K562 (cell line): ENCODE data around the gene SHISA4. TPM values are rescaled to one million over a fixed set of nuclear protein-coding genes. Genes with fewer than 3 reads are reported as not detected.

Experiments
- ADNP ChIP-seq: fragments of 200-800 bp; sonication (Bioruptor generic); IDR thresholded peaks from 2 replicates; pipeline ENCODE4 v1.6.1; 2016; ENCODE audit warnings: missing genetic modification characterization, missing compliant biosample characterization
- CAMTA2 ChIP-seq: fragments of 250-450 bp; sonication (Bioruptor Pico); conservative IDR thresholded peaks from 2 replicates; pipeline ENCODE4 v1.5.1; 2022
- CBX8 ChIP-seq: fragments of 200-600 bp; sonication (generic); IDR thresholded peaks from 2 replicates; pipeline ENCODE4 v1.6.1; 2012; ENCODE audit warnings: borderline replicate concordance, mixed run types, low read depth, mild to moderate bottlenecking, moderate library complexity, mixed read lengths, low read length, control low read depth, inconsistent platforms; ENCODE audit not compliant: poor library complexity, severe bottlenecking; ENCODE audit errors: extremely low read depth
- CHD1 ChIP-seq: fragments of 200-600 bp; sonication (generic); IDR thresholded peaks from one replicate; pipeline ENCODE4 v1.6.1; 2012; ENCODE audit warnings: mild to moderate bottlenecking, moderate library complexity, low read length, inconsistent platforms
- CHD4 ChIP-seq: fragments of 200-600 bp; sonication (generic); IDR thresholded peaks from 3 replicates; pipeline ENCODE4 v1.6.1; 2012; ENCODE audit warnings: low read depth, mild to moderate bottlenecking, mixed read lengths, low read length, inconsistent platforms; ENCODE audit not compliant: insufficient read depth, insufficient replicate concordance, poor library complexity, severe bottlenecking
- FOXA3 ChIP-seq, 2 experiments: fragments of 450-650 bp in 1 of 2; sonication (generic) in 1 of 2; formaldehyde crosslinking; IDR thresholded peaks in 1 of 2; conservative IDR thresholded peaks in 1 of 2; 2 replicates each; pipeline versions ENCODE4 v1.4.0 to v1.8.0; 2020 to 2022; ENCODE audit warnings: mild to moderate bottlenecking in 2 of 2, missing genetic modification reagents in 1 of 2
- GABPA ChIP-seq: fragments of 200-800 bp; sonication (Bioruptor generic); conservative IDR thresholded peaks from 2 replicates; pipeline ENCODE4 v1.6.1; 2016; ENCODE audit warnings: low read depth, missing genetic modification characterization, missing compliant biosample characterization
- GATA2 ChIP-seq: sonication (generic); formaldehyde crosslinking; IDR thresholded peaks from 2 replicates; pipeline ENCODE4 v1.4.0; 2020; ENCODE audit warnings: mild to moderate bottlenecking, missing genetic modification reagents
- HCFC1 ChIP-seq: IDR thresholded peaks from 2 replicates; pipeline ENCODE4 v1.6.1; 2012; ENCODE audit warnings: low read depth, low read length, improper control_type of control experiment
- KDM5B ChIP-seq: fragments of 200-600 bp; sonication (generic); IDR thresholded peaks from 2 replicates; pipeline ENCODE4 v1.6.1; 2012; ENCODE audit warnings: low read depth, mild to moderate bottlenecking, moderate library complexity, low read length, control low read depth, inconsistent platforms; ENCODE audit not compliant: insufficient replicate concordance
- MED1 ChIP-seq: sonication (generic); formaldehyde crosslinking; IDR thresholded peaks from 2 replicates; pipeline ENCODE4 v1.8.1; 2023; ENCODE audit warnings: missing genetic modification reagents, borderline replicate concordance
- MLX ChIP-seq, 2 experiments: fragments of 450-650 bp in 1 of 2; sonication (generic) in 1 of 2; formaldehyde crosslinking; conservative IDR thresholded peaks; 2 replicates each; pipeline versions ENCODE4 v1.4.0 to v1.8.1; 2020 to 2022; ENCODE audit warnings: mild to moderate bottlenecking in 1 of 2, missing genetic modification reagents in 1 of 2
- NFIC ChIP-seq: fragments of 450-650 bp; IDR thresholded peaks from 2 replicates; pipeline ENCODE4 v1.6.1; 2017; ENCODE audit warnings: mild to moderate bottlenecking, inconsistent platforms
- PHF8 ChIP-seq: fragments of 200-600 bp; sonication (generic); IDR thresholded peaks from 2 replicates; pipeline ENCODE4 v1.6.1; 2012; ENCODE audit warnings: mixed run types, mild to moderate bottlenecking, inconsistent platforms, low read length, moderate library complexity, borderline replicate concordance
- POLR2AphosphoS5 ChIP-seq: IDR thresholded peaks from 2 replicates; pipeline ENCODE4 v1.6.1; 2011; ENCODE audit warnings: mild to moderate bottlenecking, low read depth, low read length, moderate library complexity; ENCODE audit not compliant: control insufficient read depth, insufficient read depth
- PTRF ChIP-seq: fragments of 450-650 bp; IDR thresholded peaks from 2 replicates; pipeline ENCODE4 v1.6.1; 2016; ENCODE audit warnings: mild to moderate bottlenecking, missing genetic modification characterization, missing compliant biosample characterization
- THAP12 ChIP-seq: fragments of 250-450 bp; sonication (Bioruptor Pico); IDR thresholded peaks from 2 replicates; pipeline ENCODE4 v1.9.0; 2021; ENCODE audit warnings: mild to moderate bottlenecking, inconsistent platforms
- ZNF449 ChIP-seq: fragments of 250-450 bp; sonication (Bioruptor Pico); IDR thresholded peaks from 2 replicates; pipeline ENCODE4 v1.8.0; 2022; ENCODE audit warnings: moderate library complexity, mild to moderate bottlenecking, inconsistent platforms
- ZNF57 ChIP-seq: fragments of 450-650 bp; formaldehyde crosslinking; IDR thresholded peaks from 2 replicates; pipeline ENCODE4 v1.4.0; 2020; ENCODE audit warnings: mild to moderate bottlenecking, moderate library complexity
- ZNF76 ChIP-seq: fragments of 250-450 bp; sonication (Bioruptor Pico); IDR thresholded peaks from 2 replicates; pipeline ENCODE4 v1.4.0; 2020; ENCODE audit warnings: mild to moderate bottlenecking, moderate library complexity, borderline replicate concordance
- ZSCAN32 ChIP-seq: fragments of 450-650 bp; formaldehyde crosslinking; IDR thresholded peaks from 2 replicates; pipeline ENCODE4 v1.4.0; 2020; ENCODE audit warnings: mild to moderate bottlenecking, moderate library complexity
- polyA plus RNA-seq, 8 experiments: library from polyadenylated mRNA; depleted of rRNA in 4 of 8; stranded (reverse) in 5 of 8; unstranded in 3 of 8; fragments of >200 nt; fragmentation: Nextera tagmentation in 2 of 8; fragmentation: Illumina TruSeq in 1 of 8; extraction: Ambion mirVana in 2 of 8; extraction: Trizol in 1 of 8; gene quantifications; 2 replicates each; pipeline versions ENCODE4 v1.2.1 to v1.2.3, GENCODE V29; 2011 to 2014; ENCODE audit warnings: inconsistent platforms in 1 of 8, missing spikeins in 1 of 8
- total RNA-seq, 7 experiments: library from RNA; depleted of rRNA in 6 of 7; stranded (reverse); fragments of >200 nt in 6 of 7; fragmentation: Illumina TruSeq in 2 of 7; extraction: Trizol in 2 of 7; gene quantifications; 2 replicates each; pipeline versions ENCODE4 v1.2.1 to v1.2.3, GENCODE V29; 2011 to 2021; ENCODE audit warnings: low replicate concordance in 1 of 7

SHISA4 gene
- total and polyA plus RNA-seq, 9 of the 15 experiments (the other 6 are each of a cell fraction or from before 2014, with no cell fraction given) = 0.15 to 0.95 (median 0.68) TPM; not detected in 2

GRCh38 chr1:201916649-201917249 lies 28.1 kb downstream of the SHISA4 start (continued):
- TF ChIP-seq ADNP (no peak), NFIC (peak; percentile 98), PHF8 (peak; percentile 24; the same call in 1 of the 2 replicates), PTRF (tag) (no peak), ZNF449 (no peak), GATA2 (CRISPR knock-in tag) (peak; percentile 48), HCFC1 (no peak), MLX (CRISPR knock-in tag; conservative IDR thresholded peaks at IDR 0.05) (no peak), CBX8 (no peak), CHD4 (no peak), CHD1 (no peak), CAMTA2 (no peak), POLR2AphosphoS5 (no peak), FOXA3 (CRISPR knock-in tag; conservative IDR thresholded peaks at IDR 0.05 in 1 of 2, IDR thresholded peaks at IDR 0.05 in 1 of 2) (no peak), MED1 (no peak), GABPA (tag) (no peak), ZNF57 (CRISPR knock-in tag) (no peak), ZSCAN32 (CRISPR knock-in tag) (no peak), THAP12 (CRISPR knock-in tag) (no peak), KDM5B (no peak), ZNF76 (CRISPR knock-in tag) (no peak)
